Sigmoid colon (tissue), 7 donors: ENCODE results near the gene MGMT. TPM values are rescaled to one million over a fixed set of nuclear protein-coding genes. Genes with fewer than 3 reads are reported as not detected.

Source experiments
- DNase-seq: peaks from one replicate; pipeline ENCODE4 v3.0.0-alpha.2; 2019
- H3K27ac ChIP-seq, 4 donors: fragments of 200-600 bp; sonication (generic); one replicate each; pipeline ENCODE4 v1.5.1; 2016 to 2019; ENCODE audit warnings: mild to moderate bottlenecking in 1 of 4
- H3K27me3 ChIP-seq, 3 donors: fragments of 200-600 bp; sonication (generic); one replicate each; pipeline ENCODE4 v1.5.1; 2019; ENCODE audit warnings: mild to moderate bottlenecking in 1 of 3
- H3K36me3 ChIP-seq, 4 donors: fragments of 200-600 bp; sonication (generic); one replicate each; pipeline ENCODE4 v1.5.1; 2016 to 2019
- H3K4me1 ChIP-seq, 4 donors: fragments of 200-600 bp; sonication (generic); one replicate each; pipeline ENCODE4 v1.5.1; 2017 to 2019
- H3K4me3 ChIP-seq, 4 donors: fragments of 200-600 bp; sonication (generic); one replicate each; pipeline ENCODE4 v1.5.1; 2017 to 2019; ENCODE audit warnings: mild to moderate bottlenecking in 2 of 4, moderate library complexity in 1 of 4
- H3K9me3 ChIP-seq, 4 donors: fragments of 200-600 bp in 3 of 4; sonication (generic) in 3 of 4; one replicate each; pipeline versions ENCODE4 v1.5.1 to v1.6.1; 2013 to 2019
- CTCF ChIP-seq, 4 experiments: fragments of 450-650 bp in 3 of 4; fragments of 200-600 bp in 1 of 4; IDR thresholded peaks; one replicate each; pipeline ENCODE4 v1.5.1; 2016 to 2019; ENCODE audit warnings: antibody characterized with exemption in 4 of 4, mild to moderate bottlenecking in 3 of 4, moderate library complexity in 2 of 4
- EP300 ChIP-seq, 4 donors: sonication (generic); formaldehyde crosslinking; IDR thresholded peaks; one replicate each; pipeline ENCODE4 v1.6.1; 2017; ENCODE audit warnings: antibody characterized with exemption in 4 of 4
- POLR2A ChIP-seq, 2 donors: fragments of 450-650 bp; IDR thresholded peaks; one replicate each; pipeline ENCODE4 v1.6.1; 2016; ENCODE audit warnings: antibody characterized with exemption in 2 of 2, mild to moderate bottlenecking in 2 of 2, moderate library complexity in 2 of 2
- POLR2AphosphoS5 ChIP-seq, 4 donors: sonication (generic); formaldehyde crosslinking; IDR thresholded peaks; one replicate each; pipeline ENCODE4 v1.6.1; 2017; ENCODE audit warnings: antibody characterized with exemption in 4 of 4
- WGBS, 2 donors: extraction: QIAGEN DNeasy Blood & Tissue Kit; methylation state at CpG; one replicate each; pipeline ENCODE4 v1.1.7; 2013; 5-methylcytosine and 5-hydroxymethylcytosine counted together
- intact Hi-C: fragments of 100-400 bp; cut with DNase I; formaldehyde crosslinking; loops from one replicate; pipeline ENCODE4 v1.15.1; 2023
- polyA plus RNA-seq, 3 donors: library from polyadenylated mRNA; stranded (reverse); fragments of 200-250 nt; gene quantifications; one replicate each; pipeline ENCODE4 v1.2.3, GENCODE V29; 2013
- total RNA-seq, 4 donors: library from RNA; depleted of rRNA; stranded (reverse); fragments of >200 nt; gene quantifications; one replicate each; pipeline ENCODE4 v1.1.0, GENCODE V29; 2016
- donor health status: healthy with polysubstance abuse.
- donor health status: Bipolar disorder and iron deficiency.
- donor health status: healthy.

Gene MGMT
- total and polyA plus RNA-seq, 7 donors = 7.2 to 40.3 (median 24.3) TPM

- Histone ChIP-seq H3K27ac (no peak overlapping the region), H3K27me3 (no peaks in the 10 kb centered on the region), H3K36me3 (no peaks in the 10 kb centered on the region), H3K4me3 (no peak overlapping the region), H3K9me3 (peaks cover 0 to 5% (median 0%) of the 10 kb centered on the region in 4 donors), H3K4me1 (no peaks in the 10 kb centered on the region)
- TF ChIP-seq POLR2AphosphoS5 (IDR thresholded peaks at IDR 0.05) (no peak), CTCF (IDR thresholded peaks at IDR 0.05) (no peak), EP300 (IDR thresholded peaks at IDR 0.05) (no peak), POLR2A (IDR thresholded peaks at IDR 0.05) (no peak)
- intact Hi-C loops = no loop called here
- no peak for DNase-seq
- WGBS, 2 donors = 95 to 97% methylated on average over 9 of the region's 9 CpGs
Measured at GRCh38 chr10:129580901-129581300, 113.9 kb downstream of the MGMT start.

- H3K27me3 ChIP-seq = no peaks in the 10 kb centered on the region
- TF ChIP-seq POLR2AphosphoS5 (IDR thresholded peaks at IDR 0.05) = no peak
- no peak for TF ChIP-seq EP300 (IDR thresholded peaks at IDR 0.05)
- TF ChIP-seq CTCF (IDR thresholded peaks at IDR 0.05) = no peak
- TF ChIP-seq POLR2A (IDR thresholded peaks at IDR 0.05) = no peak
- H3K27ac ChIP-seq = no peak overlapping the region
- no peaks in the 10 kb centered on the region for H3K36me3 ChIP-seq
- no peak for DNase-seq
- peaks cover 0 to 15% (median 4%) of the 10 kb centered on the region in 4 donors for H3K9me3 ChIP-seq
- H3K4me1 ChIP-seq = no peaks in the 10 kb centered on the region
- intact Hi-C loops = no loop called here
- H3K4me3 ChIP-seq = no peak overlapping the region
- 93 to 94% methylated on average over 19 of the region's 19 CpGs for WGBS, 2 donors
Measured at GRCh38 chr10:129581827-129582411, 114.9 kb downstream of the MGMT start.

GRCh38 chr10:129583831-129584230 is 116.8 kb downstream of the MGMT start:
- no peaks in the 10 kb centered on the region for H3K36me3 ChIP-seq
- H3K27me3 ChIP-seq = no peaks in the 10 kb centered on the region
- H3K9me3 ChIP-seq = peaks cover 4 to 21% (median 11%) of the 10 kb centered on the region in 4 donors
- DNase-seq = no peak
- 93 to 94% methylated on average over 8 of the region's 8 CpGs for WGBS, 2 donors
- TF ChIP-seq EP300 (IDR thresholded peaks at IDR 0.05) (no peak), CTCF (IDR thresholded peaks at IDR 0.05) (no peak), POLR2A (IDR thresholded peaks at IDR 0.05) (no peak), POLR2AphosphoS5 (IDR thresholded peaks at IDR 0.05) (no peak)
- no peak overlapping the region for H3K27ac ChIP-seq
- intact Hi-C loops = no loop called here
- no peaks in the 10 kb centered on the region for H3K4me1 ChIP-seq
- H3K4me3 ChIP-seq = no peak overlapping the region

GRCh38 chr10:129586898-129587443 is 119.9 kb downstream of the MGMT start:
- no peaks in the 10 kb centered on the region for H3K36me3 ChIP-seq

More at GRCh38 chr10:129586898-129587443, 119.9 kb downstream of the MGMT start:
- Histone ChIP-seq H3K9me3 (peaks cover 4 to 21% (median 11%) of the 10 kb centered on the region in 4 donors), H3K27me3 (no peaks in the 10 kb centered on the region), H3K27ac (no peak overlapping the region), H3K4me1 (no peaks in the 10 kb centered on the region), H3K4me3 (no peak overlapping the region)
- 96 to 98% methylated on average over 2 of the region's 2 CpGs for WGBS, 2 donors
- TF ChIP-seq POLR2A (IDR thresholded peaks at IDR 0.05) = no peak
- no peak for TF ChIP-seq EP300 (IDR thresholded peaks at IDR 0.05)
- TF ChIP-seq POLR2AphosphoS5 (IDR thresholded peaks at IDR 0.05) = no peak
- TF ChIP-seq CTCF (IDR thresholded peaks at IDR 0.05) = no peak
- DNase-seq = no peak
- intact Hi-C loops = no loop called here
